Esophagus squamous epithelium (tissue), 5 donors: ENCODE data around the gene CASKIN1. TPM values are rescaled to one million over a fixed set of nuclear protein-coding genes. Genes with fewer than 3 reads are reported as not detected.
"Not testable (repeated sequence)": the region's sequence is repeated elsewhere in the genome, so short reads cannot be mapped to it uniquely, and the experiment has no call there.

Experiments
- DNase-seq: peaks from one replicate; lab custom pipeline; 2025; lab: John Stamatoyannopoulos, UW
- H3K27ac ChIP-seq, 4 donors: fragments of 200-600 bp; sonication (generic); one replicate each; pipeline ENCODE4 v1.5.1; 2016 to 2019; ENCODE audit warnings: mild to moderate bottlenecking in 1 of 4
- H3K27me3 ChIP-seq, 4 donors: fragments of 200-600 bp; sonication (generic); 1 replicate in 3 of 4; 2 replicates in 1 of 4; pipeline versions ENCODE4 v1.5.1 to v1.6.0; 2017 to 2021; ENCODE audit warnings: antibody characterized with exemption in 1 of 4
- H3K36me3 ChIP-seq, 3 donors: fragments of 200-600 bp; sonication (generic); one replicate each; pipeline ENCODE4 v1.5.1; 2016 to 2019
- H3K4me1 ChIP-seq, 3 donors: fragments of 200-600 bp; sonication (generic); one replicate each; pipeline ENCODE4 v1.5.1; 2017 to 2019
- H3K4me3 ChIP-seq, 4 donors: fragments of 200-600 bp; sonication (generic); 1 replicate in 3 of 4; 2 replicates in 1 of 4; pipeline ENCODE4 v1.5.1; 2016 to 2019; ENCODE audit warnings: mild to moderate bottlenecking in 2 of 4, moderate library complexity in 1 of 4
- H3K9me3 ChIP-seq, 3 donors: fragments of 200-600 bp; sonication (generic); one replicate each; pipeline ENCODE4 v1.5.1; 2016 to 2019
- POLR2A ChIP-seq, 4 donors: fragments of 450-650 bp; IDR thresholded peaks; one replicate each; pipeline ENCODE4 v1.6.1; 2017; ENCODE audit warnings: antibody characterized with exemption in 4 of 4, mild to moderate bottlenecking in 4 of 4, moderate library complexity in 3 of 4
- WGBS, 2 donors: methylation state at CpG; one replicate each; pipeline ENCODE4 v1.1.5; 2018; 5-methylcytosine and 5-hydroxymethylcytosine counted together
- intact Hi-C: fragments of 100-400 bp; cut with DNase I; formaldehyde crosslinking; loops from one replicate; pipeline ENCODE4 v1.15.0; 2022
- total RNA-seq, 4 donors: library from RNA; depleted of rRNA; stranded (reverse); fragments of >200 nt; gene quantifications; one replicate each; pipeline ENCODE4 v1.1.0, GENCODE V29; 2016
- TF ChIP-seq, protein P1 (sequence below), 6 experiments: fragments of 450-650 bp in 4 of 6; fragments of 200-600 bp in 2 of 6; sonication (generic) in 2 of 6; IDR thresholded peaks; one replicate each; pipeline ENCODE4 v1.5.1; 2016 to 2019; ENCODE audit warnings: antibody characterized with exemption in 6 of 6, mild to moderate bottlenecking in 4 of 6, moderate library complexity in 4 of 6
- donor health status: DM: yes; HTN: yes; CAD: no.

Gene CASKIN1
- total RNA-seq, 4 donors from 2014 or later = 0.04 to 0.38 TPM; not detected in 2

DNA sequence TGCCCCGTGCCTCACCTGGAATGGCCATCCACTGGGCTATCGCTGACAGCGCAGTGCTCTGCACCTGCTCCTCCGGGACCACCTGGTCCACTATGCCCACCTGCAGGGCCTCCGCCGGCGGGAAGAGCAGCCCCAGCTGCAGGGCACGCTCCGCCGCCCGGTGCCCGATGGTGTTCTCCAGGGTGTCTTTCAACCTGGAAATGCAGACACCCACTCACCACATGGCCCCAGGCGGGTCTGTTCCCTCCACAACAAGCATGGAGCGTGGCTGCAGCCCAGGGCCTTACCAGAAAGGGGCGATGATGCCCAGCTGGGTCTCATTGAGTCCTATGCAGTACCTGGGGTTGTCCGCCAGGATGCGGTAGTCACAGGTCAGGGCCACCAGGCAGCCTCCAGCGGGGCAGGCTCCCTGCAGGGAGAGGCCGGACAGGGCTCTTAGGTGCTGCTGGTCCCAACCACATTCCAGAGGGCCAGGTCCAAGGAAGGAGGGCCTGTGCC, 46.7 kb upstream of the CASKIN1 start:
- TF ChIP-seq, protein P1, sequence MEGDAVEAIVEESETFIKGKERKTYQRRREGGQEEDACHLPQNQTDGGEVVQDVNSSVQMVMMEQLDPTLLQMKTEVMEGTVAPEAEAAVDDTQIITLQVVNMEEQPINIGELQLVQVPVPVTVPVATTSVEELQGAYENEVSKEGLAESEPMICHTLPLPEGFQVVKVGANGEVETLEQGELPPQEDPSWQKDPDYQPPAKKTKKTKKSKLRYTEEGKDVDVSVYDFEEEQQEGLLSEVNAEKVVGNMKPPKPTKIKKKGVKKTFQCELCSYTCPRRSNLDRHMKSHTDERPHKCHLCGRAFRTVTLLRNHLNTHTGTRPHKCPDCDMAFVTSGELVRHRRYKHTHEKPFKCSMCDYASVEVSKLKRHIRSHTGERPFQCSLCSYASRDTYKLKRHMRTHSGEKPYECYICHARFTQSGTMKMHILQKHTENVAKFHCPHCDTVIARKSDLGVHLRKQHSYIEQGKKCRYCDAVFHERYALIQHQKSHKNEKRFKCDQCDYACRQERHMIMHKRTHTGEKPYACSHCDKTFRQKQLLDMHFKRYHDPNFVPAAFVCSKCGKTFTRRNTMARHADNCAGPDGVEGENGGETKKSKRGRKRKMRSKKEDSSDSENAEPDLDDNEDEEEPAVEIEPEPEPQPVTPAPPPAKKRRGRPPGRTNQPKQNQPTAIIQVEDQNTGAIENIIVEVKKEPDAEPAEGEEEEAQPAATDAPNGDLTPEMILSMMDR (IDR thresholded peaks at IDR 0.05) = no peak
- TF ChIP-seq POLR2A (IDR thresholded peaks at IDR 0.05) = no peak
- intact Hi-C loops = no loop called here
- WGBS, 2 donors = no CpG with 5 or more reads among the region's 19 CpGs
- H3K27ac ChIP-seq = no peak overlapping the region
- peaks cover 29 to 83% (median 31%) of the 10 kb centered on the region in 3 donors for H3K36me3 ChIP-seq
- H3K9me3 ChIP-seq = no peaks in the 10 kb centered on the region
- H3K4me3 ChIP-seq = no peak overlapping the region
- peaks cover 0 to 11% (median 2%) of the 10 kb centered on the region in 3 donors for H3K4me1 ChIP-seq
- peaks cover 0 to 7% (median 0%) of the 10 kb centered on the region in 4 donors for H3K27me3 ChIP-seq
- DNase-seq = no peak

DNA sequence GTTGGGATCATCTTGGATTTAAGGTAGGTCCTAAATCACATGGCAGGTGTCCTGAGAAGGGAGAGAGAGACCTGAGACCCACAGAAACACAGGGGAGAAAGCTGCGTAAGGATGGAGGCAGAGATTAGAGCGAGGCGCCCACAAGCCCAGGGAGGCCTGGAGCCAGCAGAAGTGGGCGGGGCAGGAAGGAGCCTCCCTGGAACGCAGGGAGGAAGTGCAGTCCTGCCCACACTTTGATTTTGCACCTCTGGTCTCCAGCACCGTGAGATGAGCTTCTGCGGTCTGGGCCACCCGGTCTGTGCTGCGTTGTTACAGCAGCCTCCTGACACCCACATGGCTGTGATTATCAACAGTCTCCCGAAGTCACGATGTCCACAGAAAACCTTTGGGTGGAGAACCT, 46.2 kb upstream of the CASKIN1 start:
- whole genome bisulfite sequencing, 2 donors = 71 to 76% methylated on average over 5 to 10 of the region's 11 CpGs
- H3K36me3 ChIP-seq = peaks cover 29 to 82% (median 31%) of the 10 kb centered on the region in 3 donors
- intact Hi-C loops = no loop called here
- peaks cover 3 to 15% (median 5%) of the 10 kb centered on the region in 3 donors for H3K4me1 ChIP-seq
- H3K27ac ChIP-seq = no peak overlapping the region
- TF ChIP-seq POLR2A (IDR thresholded peaks at IDR 0.05) = no peak
- TF ChIP-seq, protein P1 (IDR thresholded peaks at IDR 0.05) = no peak
- no peaks in the 10 kb centered on the region for H3K9me3 ChIP-seq
- no peak for DNase-seq
- H3K4me3 ChIP-seq = no peak overlapping the region
- peaks cover 0 to 12% (median 0%) of the 10 kb centered on the region in 4 donors for H3K27me3 ChIP-seq

DNA sequence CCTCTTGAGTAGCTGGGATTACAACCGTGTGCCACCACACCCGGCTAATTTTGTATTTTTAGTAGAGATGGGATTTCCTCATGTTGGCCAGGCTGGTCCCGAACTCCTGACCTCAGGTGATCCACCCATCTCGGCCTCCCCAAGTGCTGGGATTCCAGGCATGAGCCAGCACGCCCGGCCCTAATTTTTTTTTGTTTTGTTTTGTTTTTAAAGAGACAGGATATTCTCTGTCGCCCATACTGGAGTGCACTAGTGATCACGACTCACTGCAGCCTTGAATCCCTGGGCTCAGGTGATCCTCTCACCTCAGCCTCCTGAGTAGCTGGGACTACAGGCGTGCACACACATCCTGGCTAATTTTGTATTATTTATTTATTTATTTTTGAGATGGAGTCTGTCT, 43.9 kb upstream of the CASKIN1 start:
- H3K4me3 ChIP-seq, DNase-seq, H3K9me3 ChIP-seq, H3K27ac ChIP-seq, intact Hi-C loops: not testable (repeated sequence)
- Histone ChIP-seq H3K27me3 (peaks cover 7 to 34% (median 13%) of the 10 kb centered on the region in 4 donors), H3K36me3 (peaks cover 24 to 67% (median 26%) of the 10 kb centered on the region in 3 donors), H3K4me1 (peaks cover 17 to 37% (median 22%) of the 10 kb centered on the region in 3 donors)
- WGBS, 2 donors = 54 to 66% methylated on average over 9 of the region's 9 CpGs

DNA sequence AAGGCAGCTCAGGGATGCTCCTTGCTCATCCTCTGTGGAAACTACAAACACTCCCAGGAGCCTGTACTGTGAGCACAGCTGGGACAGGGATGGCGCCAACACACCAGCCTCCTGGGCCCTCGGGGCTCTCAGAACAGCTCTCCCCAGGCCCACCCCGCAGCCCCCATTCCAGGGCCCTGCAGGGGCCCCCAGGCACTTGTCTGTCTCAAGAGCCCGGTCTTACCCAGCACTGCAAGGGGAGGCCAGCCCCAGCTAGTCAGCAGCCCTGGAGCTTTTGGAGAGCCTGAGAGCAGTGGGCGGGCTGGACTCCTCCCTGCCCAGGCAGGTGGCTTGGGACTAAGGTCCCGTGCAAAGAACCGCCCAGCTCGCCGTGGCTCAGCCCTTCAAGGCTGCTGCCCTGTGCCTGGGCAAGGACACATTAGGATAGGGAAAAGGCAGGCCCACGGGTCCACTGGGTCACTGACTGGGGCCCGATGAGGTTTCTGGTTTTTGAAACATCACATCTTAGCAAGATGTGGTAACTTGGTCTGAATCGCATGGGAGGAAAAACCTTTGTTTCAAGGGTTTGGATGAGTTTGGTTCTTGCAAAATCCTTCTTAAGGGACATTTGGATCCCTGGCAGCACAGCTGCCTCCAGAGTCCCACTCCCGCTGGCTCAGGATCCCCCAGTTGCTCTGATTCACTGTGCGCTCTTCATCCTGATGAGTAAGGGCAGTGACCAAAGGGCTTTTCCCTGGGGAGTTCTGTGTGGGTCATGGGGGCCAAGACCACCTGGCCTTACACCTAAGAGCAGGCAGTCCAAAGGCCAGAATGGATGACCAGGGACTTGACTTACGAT, 42.7 kb upstream of the CASKIN1 start:
- H3K36me3 ChIP-seq = peaks cover 26 to 67% (median 30%) of the 10 kb centered on the region in 3 donors
- H3K4me1 ChIP-seq = peaks cover 17 to 37% (median 22%) of the 10 kb centered on the region in 3 donors
- no peaks in the 10 kb centered on the region for H3K9me3 ChIP-seq
- peaks cover 7 to 44% (median 13%) of the 10 kb centered on the region in 4 donors for H3K27me3 ChIP-seq
- no peak overlapping the region for H3K4me3 ChIP-seq
- no peak for DNase-seq
- intact Hi-C loops = no loop called here
- 48 to 60% methylated on average over 2 to 3 of the region's 15 CpGs for WGBS, 2 donors
- TF ChIP-seq, protein P1 (IDR thresholded peaks at IDR 0.05) = no peak
- no peak overlapping the region for H3K27ac ChIP-seq

DNA sequence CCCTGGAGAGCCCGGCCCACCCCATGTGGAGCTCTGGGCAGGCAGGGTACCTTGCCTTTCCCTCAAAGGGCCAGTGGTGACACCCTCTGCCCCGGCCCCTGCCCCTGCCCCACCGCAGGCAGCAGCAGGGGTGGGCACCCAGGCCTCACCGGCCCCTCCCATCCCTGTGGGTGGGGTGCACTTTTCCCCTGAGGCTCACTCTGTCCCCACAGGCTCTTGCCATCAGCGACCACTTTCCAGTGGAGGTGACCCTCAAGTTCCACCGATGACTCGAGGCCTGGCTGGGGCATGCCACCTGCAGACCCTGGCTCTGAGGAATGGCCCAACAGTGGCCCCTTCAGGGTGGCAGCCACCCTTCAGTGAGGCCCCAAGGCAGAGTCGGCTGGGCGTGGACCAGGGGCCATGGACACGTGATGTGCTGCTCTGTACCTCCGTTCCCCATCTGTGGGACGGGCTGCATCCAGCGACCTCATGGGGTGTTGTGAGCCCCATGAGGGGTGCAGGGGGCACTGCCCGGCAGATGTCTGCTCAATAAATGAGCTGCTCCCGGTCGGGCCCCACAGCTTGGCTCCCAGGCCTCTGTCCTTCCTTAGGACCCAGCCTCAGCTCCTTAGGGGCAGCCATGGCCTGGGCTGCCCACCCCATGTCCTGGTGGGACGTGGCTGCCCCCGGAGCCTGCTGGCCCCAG, 41.9 kb upstream of the CASKIN1 start:
- Histone ChIP-seq H3K27me3 (peaks cover 7 to 48% (median 13%) of the 10 kb centered on the region in 4 donors), H3K4me3 (no peak overlapping the region), H3K36me3 (peaks cover 26 to 67% (median 29%) of the 10 kb centered on the region in 3 donors), H3K4me1 (peaks cover 17 to 37% (median 22%) of the 10 kb centered on the region in 3 donors), H3K9me3 (no peaks in the 10 kb centered on the region), H3K27ac (no peak overlapping the region)
- no peak for DNase-seq
- TF ChIP-seq POLR2A (IDR thresholded peaks at IDR 0.05) = no peak
- TF ChIP-seq, protein P1 (IDR thresholded peaks at IDR 0.05) = no peak
- 39 to 44% methylated on average over 7 to 13 of the region's 18 CpGs for WGBS, 2 donors
- intact Hi-C loops = no loop called here
